HEK293 (cell line): ENCODE results near the gene CD93.

Experiments
- CTCF ChIA-PET: fragments of 350-600 bp; formaldehyde crosslinking; extraction: SDS; loops from one replicate; lab custom pipeline; 2021; ENCODE audit warnings: antibody characterized with exemption; lab: Yijun Ruan, JAX
- POLR2A ChIA-PET: fragments of 300-600 bp; formaldehyde crosslinking; extraction: SDS; loops from one replicate; lab custom pipeline; 2020; ENCODE audit warnings: antibody characterized with exemption, inconsistent platforms; lab: Yijun Ruan, JAX
- H3K27ac ChIP-seq: fragments of 200-500 bp; sonication (Bioruptor generic); 2 replicates; pipeline ENCODE4 v1.5.1; 2014; ENCODE audit warnings: low read depth, low read length, control low read depth, inconsistent platforms; ENCODE audit errors: extremely low read depth
- H3K36me3 ChIP-seq, 2 experiments: fragments of 200-500 bp in 1 of 2; sonication (Bioruptor generic) in 1 of 2; 1 replicate in 1 of 2; 2 replicates in 1 of 2; pipeline ENCODE4 v1.5.1; 2014 to 2017; ENCODE audit warnings: inconsistent platforms in 2 of 2, low read length in 2 of 2; ENCODE audit not compliant: control insufficient read depth in 2 of 2, insufficient read depth in 1 of 2
- H3K4me1 ChIP-seq: fragments of 200-500 bp; sonication (Bioruptor generic); 2 replicates; pipeline ENCODE4 v1.5.1; 2014; ENCODE audit warnings: mild to moderate bottlenecking, low read length, inconsistent platforms; ENCODE audit not compliant: control insufficient read depth, insufficient read depth
- H3K4me3 ChIP-seq: 2 replicates; pipeline ENCODE4 v1.5.1; 2011; ENCODE audit warnings: low read depth, mild to moderate bottlenecking, control low read depth, low read length, moderate library complexity
- H3K9me3 ChIP-seq: fragments of 200-500 bp; sonication (Bioruptor generic); 2 replicates; pipeline ENCODE4 v1.5.1; 2014; ENCODE audit warnings: low read depth, low read length, inconsistent platforms; ENCODE audit not compliant: control insufficient read depth, insufficient read depth
- FEZF1 ChIP-seq: fragments of 450-650 bp; formaldehyde crosslinking; IDR thresholded peaks from 2 replicates; pipeline ENCODE4 v1.5.1; 2016; ENCODE audit warnings: missing biosample characterization, missing genetic modification characterization
- ZIC2 ChIP-seq: fragments of 450-650 bp; formaldehyde crosslinking; IDR thresholded peaks from 2 replicates; pipeline ENCODE4 v1.5.1; 2016; ENCODE audit warnings: missing biosample characterization, missing genetic modification characterization
- ZNF16 ChIP-seq: fragments of 450-650 bp; formaldehyde crosslinking; IDR thresholded peaks from 2 replicates; pipeline ENCODE4 v1.5.1; 2016; ENCODE audit warnings: low read depth, missing biosample characterization, missing genetic modification characterization
- ZNF211 ChIP-seq: fragments of 450-650 bp; formaldehyde crosslinking; IDR thresholded peaks from 2 replicates; pipeline ENCODE4 v1.5.1; 2016; ENCODE audit warnings: low read depth, missing biosample characterization, missing genetic modification characterization
- ZNF223 ChIP-seq: fragments of 450-650 bp; formaldehyde crosslinking; IDR thresholded peaks from 2 replicates; pipeline ENCODE4 v1.5.1; 2016; ENCODE audit warnings: missing biosample characterization, missing genetic modification characterization
- ZNF548 ChIP-seq: fragments of 450-650 bp; formaldehyde crosslinking; IDR thresholded peaks from 2 replicates; pipeline ENCODE4 v1.5.1; 2016; ENCODE audit warnings: missing biosample characterization, missing genetic modification characterization
- ZNF664 ChIP-seq: fragments of 450-650 bp; formaldehyde crosslinking; IDR thresholded peaks from 2 replicates; pipeline ENCODE4 v1.5.1; 2016; ENCODE audit warnings: missing biosample characterization, missing genetic modification characterization
- ZNF677 ChIP-seq: fragments of 450-650 bp; IDR thresholded peaks from 2 replicates; pipeline ENCODE4 v1.5.0; 2018; ENCODE audit warnings: missing biosample characterization, mild to moderate bottlenecking, missing genetic modification characterization, moderate library complexity
- ZSCAN16 ChIP-seq: fragments of 450-650 bp; formaldehyde crosslinking; IDR thresholded peaks from 2 replicates; pipeline ENCODE4 v1.5.1; 2016; ENCODE audit warnings: missing biosample characterization, missing genetic modification characterization
- TF ChIP-seq, protein P1 (sequence below): fragments of 450-650 bp; IDR thresholded peaks from 2 replicates; pipeline ENCODE4 v1.5.1; 2018; ENCODE audit warnings: missing biosample characterization, missing genetic modification characterization
- TF ChIP-seq, protein P2 (sequence below): fragments of 450-650 bp; formaldehyde crosslinking; conservative IDR thresholded peaks from 2 replicates; pipeline ENCODE4 v1.5.1; 2016; ENCODE audit warnings: low read depth, missing biosample characterization, missing genetic modification characterization
- TF ChIP-seq, protein P3 (sequence below): fragments of 450-650 bp; formaldehyde crosslinking; IDR thresholded peaks from 2 replicates; pipeline ENCODE4 v1.5.1; 2017; ENCODE audit warnings: missing biosample characterization, missing genetic modification characterization
- TF ChIP-seq, protein P4 (sequence below): fragments of 450-650 bp; formaldehyde crosslinking; IDR thresholded peaks from 2 replicates; pipeline ENCODE4 v1.5.1; 2016; ENCODE audit warnings: missing biosample characterization, missing genetic modification characterization
- TF ChIP-seq, protein P5 (sequence below): fragments of 450-650 bp; formaldehyde crosslinking; IDR thresholded peaks from 2 replicates; pipeline ENCODE4 v1.5.1; 2017; ENCODE audit warnings: missing biosample characterization, missing genetic modification characterization
- TF ChIP-seq, protein P6 (sequence below): fragments of 450-650 bp; formaldehyde crosslinking; IDR thresholded peaks from 2 replicates; pipeline ENCODE4 v1.5.0; 2017; ENCODE audit warnings: missing biosample characterization, missing genetic modification characterization, borderline replicate concordance

CD93 gene

DNA sequence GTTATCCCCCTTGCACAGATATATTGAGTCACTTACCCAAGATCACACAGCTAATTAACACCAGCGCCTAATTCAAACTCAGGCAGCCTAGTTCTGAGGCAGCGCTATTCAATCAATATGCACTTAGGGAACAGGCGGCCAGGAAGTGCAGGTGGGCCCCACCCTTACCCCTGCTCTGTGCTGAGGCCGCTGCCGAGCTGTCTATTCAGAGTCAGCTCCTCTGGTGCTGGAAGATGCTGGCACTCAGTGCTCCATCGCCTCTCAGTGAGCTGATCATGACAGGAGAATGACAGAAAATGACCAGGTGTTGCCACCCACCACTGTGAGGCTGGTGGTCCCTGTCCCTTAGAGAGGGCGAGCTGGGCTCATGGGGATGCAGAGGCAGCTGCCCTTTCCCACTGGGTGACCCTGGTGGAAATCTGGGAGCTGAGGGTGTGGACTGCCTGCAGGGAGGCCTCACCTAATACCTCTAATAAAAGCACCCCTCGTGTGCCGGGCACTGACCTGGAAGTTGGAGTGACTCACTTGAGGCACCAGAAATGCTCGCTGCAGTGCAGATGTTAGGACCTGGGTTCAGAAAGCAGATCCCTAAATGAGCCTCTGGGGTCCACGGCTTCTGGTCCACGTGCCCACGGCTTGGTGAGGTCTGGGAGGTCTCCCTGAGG, 42.5 kb upstream of the CD93 start (continued):
- TF ChIP-seq, protein P1, sequence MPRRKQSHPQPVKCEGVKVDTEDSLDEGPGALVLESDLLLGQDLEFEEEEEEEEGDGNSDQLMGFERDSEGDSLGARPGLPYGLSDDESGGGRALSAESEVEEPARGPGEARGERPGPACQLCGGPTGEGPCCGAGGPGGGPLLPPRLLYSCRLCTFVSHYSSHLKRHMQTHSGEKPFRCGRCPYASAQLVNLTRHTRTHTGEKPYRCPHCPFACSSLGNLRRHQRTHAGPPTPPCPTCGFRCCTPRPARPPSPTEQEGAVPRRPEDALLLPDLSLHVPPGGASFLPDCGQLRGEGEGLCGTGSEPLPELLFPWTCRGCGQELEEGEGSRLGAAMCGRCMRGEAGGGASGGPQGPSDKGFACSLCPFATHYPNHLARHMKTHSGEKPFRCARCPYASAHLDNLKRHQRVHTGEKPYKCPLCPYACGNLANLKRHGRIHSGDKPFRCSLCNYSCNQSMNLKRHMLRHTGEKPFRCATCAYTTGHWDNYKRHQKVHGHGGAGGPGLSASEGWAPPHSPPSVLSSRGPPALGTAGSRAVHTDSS (tag by site-specific recombination), result no peak
- TF ChIP-seq ZIC2 (no peak), ZNF16 (no peak)
- TF ChIP-seq, protein P2, sequence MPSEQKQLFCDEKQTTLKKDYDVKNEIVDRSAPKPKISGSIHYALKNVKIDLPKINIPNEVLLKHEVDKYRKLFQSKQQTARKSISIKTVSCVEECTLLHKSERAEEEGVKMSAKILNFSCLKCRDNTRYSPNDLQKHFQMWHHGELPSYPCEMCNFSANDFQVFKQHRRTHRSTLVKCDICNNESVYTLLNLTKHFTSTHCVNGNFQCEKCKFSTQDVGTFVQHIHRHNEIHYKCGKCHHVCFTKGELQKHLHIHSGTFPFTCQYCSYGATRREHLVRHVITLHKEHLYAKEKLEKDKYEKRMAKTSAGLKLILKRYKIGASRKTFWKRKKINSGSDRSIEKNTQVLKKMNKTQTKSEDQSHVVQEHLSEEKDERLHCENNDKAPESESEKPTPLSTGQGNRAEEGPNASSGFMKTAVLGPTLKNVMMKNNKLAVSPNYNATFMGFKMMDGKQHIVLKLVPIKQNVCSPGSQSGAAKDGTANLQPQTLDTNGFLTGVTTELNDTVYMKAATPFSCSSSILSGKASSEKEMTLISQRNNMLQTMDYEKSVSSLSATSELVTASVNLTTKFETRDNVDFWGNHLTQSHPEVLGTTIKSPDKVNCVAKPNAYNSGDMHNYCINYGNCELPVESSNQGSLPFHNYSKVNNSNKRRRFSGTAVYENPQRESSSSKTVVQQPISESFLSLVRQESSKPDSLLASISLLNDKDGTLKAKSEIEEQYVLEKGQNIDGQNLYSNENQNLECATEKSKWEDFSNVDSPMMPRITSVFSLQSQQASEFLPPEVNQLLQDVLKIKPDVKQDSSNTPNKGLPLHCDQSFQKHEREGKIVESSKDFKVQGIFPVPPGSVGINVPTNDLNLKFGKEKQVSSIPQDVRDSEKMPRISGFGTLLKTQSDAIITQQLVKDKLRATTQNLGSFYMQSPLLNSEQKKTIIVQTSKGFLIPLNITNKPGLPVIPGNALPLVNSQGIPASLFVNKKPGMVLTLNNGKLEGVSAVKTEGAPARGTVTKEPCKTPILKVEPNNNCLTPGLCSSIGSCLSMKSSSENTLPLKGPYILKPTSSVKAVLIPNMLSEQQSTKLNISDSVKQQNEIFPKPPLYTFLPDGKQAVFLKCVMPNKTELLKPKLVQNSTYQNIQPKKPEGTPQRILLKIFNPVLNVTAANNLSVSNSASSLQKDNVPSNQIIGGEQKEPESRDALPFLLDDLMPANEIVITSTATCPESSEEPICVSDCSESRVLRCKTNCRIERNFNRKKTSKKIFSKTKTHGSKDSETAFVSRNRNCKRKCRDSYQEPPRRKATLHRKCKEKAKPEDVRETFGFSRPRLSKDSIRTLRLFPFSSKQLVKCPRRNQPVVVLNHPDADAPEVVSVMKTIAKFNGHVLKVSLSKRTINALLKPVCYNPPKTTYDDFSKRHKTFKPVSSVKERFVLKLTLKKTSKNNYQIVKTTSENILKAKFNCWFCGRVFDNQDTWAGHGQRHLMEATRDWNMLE (tag by site-specific recombination), result no peak

DNA sequence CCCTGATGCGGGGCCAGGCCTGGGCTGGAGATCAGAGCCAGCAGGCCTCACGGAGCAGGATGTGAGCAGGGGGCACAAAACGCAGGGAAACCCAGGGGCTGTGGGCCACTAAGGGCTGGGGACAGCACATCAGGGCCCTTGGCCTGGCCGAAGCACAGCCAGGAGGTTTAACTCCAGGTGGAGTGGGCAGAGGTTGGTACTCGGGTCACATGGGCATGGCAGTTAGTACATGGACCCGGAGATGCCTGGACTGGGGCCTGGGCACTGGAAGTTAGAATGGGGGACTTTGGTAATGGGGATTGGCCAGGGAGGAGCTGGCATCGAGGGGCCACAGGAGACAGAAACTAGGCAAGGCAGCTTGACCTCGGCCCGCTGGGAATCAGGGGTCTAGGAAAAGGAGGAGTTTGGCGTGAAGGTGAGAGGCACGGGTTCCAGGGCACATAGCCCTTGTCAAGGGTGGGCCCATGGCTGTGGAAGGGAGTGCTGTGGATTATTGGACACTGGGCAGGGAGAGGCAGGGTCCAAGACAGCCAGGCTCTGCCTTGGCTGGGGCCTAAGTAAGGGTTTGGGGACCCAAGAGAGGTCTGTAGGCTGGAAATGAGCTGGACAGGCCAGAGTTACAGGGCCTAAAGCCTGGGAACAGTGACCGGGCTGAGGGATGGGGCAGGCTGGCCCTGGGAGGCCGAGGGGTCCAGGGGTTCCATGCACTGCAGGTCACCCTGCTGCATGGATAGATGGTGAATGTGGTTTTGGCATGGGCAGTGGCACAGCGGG, 41.6 kb upstream of the CD93 start:
- CTCF ChIA-PET, result no interaction called here
- POLR2A ChIA-PET, result no interaction called here
- Histone ChIP-seq H3K4me3 (no peak overlapping the region), H3K36me3 (no peaks in the 10 kb centered on the region), H3K9me3 (no peaks in the 10 kb centered on the region), H3K4me1 (no peaks in the 10 kb centered on the region), H3K27ac (no peak overlapping the region)
- TF ChIP-seq, protein P3, sequence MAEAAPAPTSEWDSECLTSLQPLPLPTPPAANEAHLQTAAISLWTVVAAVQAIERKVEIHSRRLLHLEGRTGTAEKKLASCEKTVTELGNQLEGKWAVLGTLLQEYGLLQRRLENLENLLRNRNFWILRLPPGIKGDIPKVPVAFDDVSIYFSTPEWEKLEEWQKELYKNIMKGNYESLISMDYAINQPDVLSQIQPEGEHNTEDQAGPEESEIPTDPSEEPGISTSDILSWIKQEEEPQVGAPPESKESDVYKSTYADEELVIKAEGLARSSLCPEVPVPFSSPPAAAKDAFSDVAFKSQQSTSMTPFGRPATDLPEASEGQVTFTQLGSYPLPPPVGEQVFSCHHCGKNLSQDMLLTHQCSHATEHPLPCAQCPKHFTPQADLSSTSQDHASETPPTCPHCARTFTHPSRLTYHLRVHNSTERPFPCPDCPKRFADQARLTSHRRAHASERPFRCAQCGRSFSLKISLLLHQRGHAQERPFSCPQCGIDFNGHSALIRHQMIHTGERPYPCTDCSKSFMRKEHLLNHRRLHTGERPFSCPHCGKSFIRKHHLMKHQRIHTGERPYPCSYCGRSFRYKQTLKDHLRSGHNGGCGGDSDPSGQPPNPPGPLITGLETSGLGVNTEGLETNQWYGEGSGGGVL (tag by site-specific recombination), result no peak
- no peak for TF ChIP-seq ZNF677
- no peak for TF ChIP-seq FEZF1 (tag by site-specific recombination)
- no peak for TF ChIP-seq ZSCAN16 (tag by site-specific recombination)

DNA sequence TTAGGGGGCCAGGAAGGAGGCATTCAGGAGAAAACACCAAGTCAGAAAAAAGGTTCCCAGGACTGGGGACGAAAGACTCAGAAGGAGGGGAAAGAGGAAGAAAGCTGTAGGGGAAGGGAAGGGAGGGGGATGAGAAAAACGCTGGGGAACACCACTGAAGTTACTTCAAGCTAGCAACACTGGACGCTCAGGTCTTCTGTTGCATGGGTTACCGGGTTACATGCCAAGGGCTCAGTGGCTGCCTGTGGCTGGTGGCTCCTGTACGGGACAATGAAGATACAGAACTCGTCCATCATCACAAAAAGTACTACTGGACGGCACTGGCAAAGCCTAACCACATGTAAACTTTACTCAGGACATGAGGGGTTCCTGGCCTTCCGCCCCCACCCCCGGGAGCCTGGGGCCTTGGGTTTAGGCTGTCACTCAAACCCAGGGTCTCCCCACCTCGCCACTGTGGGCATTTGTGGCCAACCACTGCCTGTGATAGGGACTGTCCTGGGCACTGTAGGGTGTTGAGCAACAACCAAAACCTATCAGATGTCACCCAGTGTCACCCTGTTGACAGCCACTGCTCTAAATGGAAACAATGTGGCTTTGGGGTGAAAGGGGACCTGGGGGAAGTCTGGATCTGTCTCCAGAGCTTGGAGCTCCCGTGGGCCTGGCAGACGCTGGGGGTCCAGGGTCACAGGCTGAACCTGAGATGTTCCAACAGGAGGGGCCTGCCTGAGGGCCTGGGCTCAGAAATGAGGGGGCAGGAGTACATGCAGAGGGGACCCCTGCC, 40.3 kb upstream of the CD93 start:
- ChIA-PET POLR2A (no interaction called here), CTCF (interaction anchor here (0.7 kb wide), 1 partner anchor 224 kb away, joined by 3 read pairs; no protein-coding TSS in a partner anchor)
- no peak for TF ChIP-seq ZNF223
- TF ChIP-seq, protein P4, sequence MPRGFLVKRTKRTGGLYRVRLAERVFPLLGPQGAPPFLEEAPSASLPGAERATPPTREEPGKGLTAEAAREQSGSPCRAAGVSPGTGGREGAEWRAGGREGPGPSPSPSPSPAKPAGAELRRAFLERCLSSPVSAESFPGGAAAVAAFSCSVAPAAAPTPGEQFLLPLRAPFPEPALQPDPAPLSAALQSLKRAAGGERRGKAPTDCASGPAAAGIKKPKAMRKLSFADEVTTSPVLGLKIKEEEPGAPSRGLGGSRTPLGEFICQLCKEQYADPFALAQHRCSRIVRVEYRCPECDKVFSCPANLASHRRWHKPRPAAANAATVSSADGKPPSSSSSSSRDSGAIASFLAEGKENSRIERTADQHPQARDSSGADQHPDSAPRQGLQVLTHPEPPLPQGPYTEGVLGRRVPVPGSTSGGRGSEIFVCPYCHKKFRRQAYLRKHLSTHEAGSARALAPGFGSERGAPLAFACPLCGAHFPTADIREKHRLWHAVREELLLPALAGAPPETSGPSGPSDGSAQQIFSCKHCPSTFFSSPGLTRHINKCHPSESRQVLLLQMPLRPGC, result no peak
- no peak for TF ChIP-seq ZNF548
- TF ChIP-seq, protein P5, sequence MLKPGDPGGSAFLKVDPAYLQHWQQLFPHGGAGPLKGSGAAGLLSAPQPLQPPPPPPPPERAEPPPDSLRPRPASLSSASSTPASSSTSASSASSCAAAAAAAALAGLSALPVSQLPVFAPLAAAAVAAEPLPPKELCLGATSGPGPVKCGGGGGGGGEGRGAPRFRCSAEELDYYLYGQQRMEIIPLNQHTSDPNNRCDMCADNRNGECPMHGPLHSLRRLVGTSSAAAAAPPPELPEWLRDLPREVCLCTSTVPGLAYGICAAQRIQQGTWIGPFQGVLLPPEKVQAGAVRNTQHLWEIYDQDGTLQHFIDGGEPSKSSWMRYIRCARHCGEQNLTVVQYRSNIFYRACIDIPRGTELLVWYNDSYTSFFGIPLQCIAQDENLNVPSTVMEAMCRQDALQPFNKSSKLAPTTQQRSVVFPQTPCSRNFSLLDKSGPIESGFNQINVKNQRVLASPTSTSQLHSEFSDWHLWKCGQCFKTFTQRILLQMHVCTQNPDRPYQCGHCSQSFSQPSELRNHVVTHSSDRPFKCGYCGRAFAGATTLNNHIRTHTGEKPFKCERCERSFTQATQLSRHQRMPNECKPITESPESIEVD (tag by site-specific recombination), result no peak
- TF ChIP-seq ZNF664, result no peak
- no peak for TF ChIP-seq ZNF211 (tag by site-specific recombination)
- TF ChIP-seq, protein P6, sequence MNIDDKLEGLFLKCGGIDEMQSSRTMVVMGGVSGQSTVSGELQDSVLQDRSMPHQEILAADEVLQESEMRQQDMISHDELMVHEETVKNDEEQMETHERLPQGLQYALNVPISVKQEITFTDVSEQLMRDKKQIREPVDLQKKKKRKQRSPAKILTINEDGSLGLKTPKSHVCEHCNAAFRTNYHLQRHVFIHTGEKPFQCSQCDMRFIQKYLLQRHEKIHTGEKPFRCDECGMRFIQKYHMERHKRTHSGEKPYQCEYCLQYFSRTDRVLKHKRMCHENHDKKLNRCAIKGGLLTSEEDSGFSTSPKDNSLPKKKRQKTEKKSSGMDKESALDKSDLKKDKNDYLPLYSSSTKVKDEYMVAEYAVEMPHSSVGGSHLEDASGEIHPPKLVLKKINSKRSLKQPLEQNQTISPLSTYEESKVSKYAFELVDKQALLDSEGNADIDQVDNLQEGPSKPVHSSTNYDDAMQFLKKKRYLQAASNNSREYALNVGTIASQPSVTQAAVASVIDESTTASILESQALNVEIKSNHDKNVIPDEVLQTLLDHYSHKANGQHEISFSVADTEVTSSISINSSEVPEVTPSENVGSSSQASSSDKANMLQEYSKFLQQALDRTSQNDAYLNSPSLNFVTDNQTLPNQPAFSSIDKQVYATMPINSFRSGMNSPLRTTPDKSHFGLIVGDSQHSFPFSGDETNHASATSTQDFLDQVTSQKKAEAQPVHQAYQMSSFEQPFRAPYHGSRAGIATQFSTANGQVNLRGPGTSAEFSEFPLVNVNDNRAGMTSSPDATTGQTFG, result no peak

More for the DNA sequence above, 40.3 kb upstream of the CD93 start:
- Histone ChIP-seq H3K9me3 (no peaks in the 10 kb centered on the region), H3K4me3 (no peak overlapping the region), H3K4me1 (no peaks in the 10 kb centered on the region), H3K27ac (no peak overlapping the region), H3K36me3 (no peaks in the 10 kb centered on the region)
